Hepatocyte (in vitro differentiated cells): Measurements from ENCODE around the gene SH3TC2. TPM values are rescaled to one million over a fixed set of nuclear protein-coding genes. Genes with fewer than 3 reads are reported as not detected.

Experiments
- DNase-seq: peaks from one replicate; pipeline ENCODE4 v3.0.0-alpha.2; 2016; ENCODE audit warnings: low spot score
- H2AFZ ChIP-seq: fragments of 200-600 bp; sonication (generic); 2 replicates; pipeline ENCODE4 v1.6.0; 2016; ENCODE audit warnings: antibody characterized with exemption, mild to moderate bottlenecking
- H3K27ac ChIP-seq: fragments of 200-600 bp; sonication (generic); 2 replicates; pipeline ENCODE4 v1.5.1; 2016; ENCODE audit warnings: mild to moderate bottlenecking
- H3K27me3 ChIP-seq: fragments of 200-600 bp; sonication (generic); 2 replicates; pipeline ENCODE4 v1.6.1; 2016
- H3K36me3 ChIP-seq: fragments of 200-600 bp; sonication (generic); replicated peaks from 2 replicates; pipeline ENCODE4 v1.5.1; 2016; ENCODE audit warnings: low read depth; ENCODE audit not compliant: insufficient read depth
- H3K4me1 ChIP-seq: fragments of 200-600 bp; sonication (generic); 2 replicates; pipeline ENCODE4 v1.5.1; 2016; ENCODE audit warnings: mild to moderate bottlenecking, moderate library complexity; ENCODE audit not compliant: insufficient read depth
- H3K4me2 ChIP-seq: fragments of 200-600 bp; sonication (generic); 2 replicates; pipeline ENCODE4 v1.6.0; 2016
- H3K4me3 ChIP-seq: fragments of 200-600 bp; sonication (generic); 2 replicates; pipeline ENCODE4 v1.5.1; 2016; ENCODE audit warnings: mild to moderate bottlenecking
- H3K79me2 ChIP-seq: fragments of 200-600 bp; sonication (generic); 2 replicates; pipeline ENCODE4 v1.6.0; 2017; ENCODE audit warnings: mild to moderate bottlenecking
- H3K9me2 ChIP-seq: fragments of 200-600 bp; sonication (generic); replicated peaks from 2 replicates; pipeline ENCODE4 v1.6.0; 2017; ENCODE audit warnings: mild to moderate bottlenecking; ENCODE audit not compliant: insufficient read depth
- H3K9me3 ChIP-seq: fragments of 200-600 bp; sonication (generic); 2 replicates; pipeline ENCODE4 v1.5.1; 2016; ENCODE audit warnings: low read depth, mild to moderate bottlenecking
- H4K20me1 ChIP-seq: fragments of 200-600 bp; sonication (generic); 2 replicates; pipeline ENCODE4 v1.6.0; 2016; ENCODE audit warnings: mild to moderate bottlenecking; ENCODE audit not compliant: insufficient read depth, poor library complexity, severe bottlenecking
- EZH2 ChIP-seq: fragments of 200-600 bp; sonication (generic); IDR thresholded peaks from 2 replicates; pipeline ENCODE4 v1.6.1; 2016; ENCODE audit warnings: antibody characterized with exemption, mild to moderate bottlenecking, borderline replicate concordance
- EZH2phosphoT487 ChIP-seq: fragments of 200-600 bp; sonication (generic); IDR thresholded peaks from one replicate; pipeline ENCODE4 v1.6.1; 2018; ENCODE audit warnings: antibody characterized with exemption, mild to moderate bottlenecking, low read depth, moderate library complexity; ENCODE audit not compliant: unreplicated experiment, severe bottlenecking
- WGBS: methylation state at CpG from one replicate; pipeline ENCODE4 v1.1.6; 2016; ENCODE audit warnings: low lambda C conversion rate; ENCODE audit errors: missing lambda C conversion rate; 5-methylcytosine and 5-hydroxymethylcytosine counted together
- polyA plus RNA-seq: library from polyadenylated mRNA; unstranded; fragments of >200 nt; fragmentation: Nextera tagmentation; extraction: Ambion mirVana; gene quantifications from 2 replicates; pipeline ENCODE4 v1.2.1, GENCODE V29; 2016
- total RNA-seq: library from RNA; depleted of rRNA; stranded (reverse); fragments of >200 nt; gene quantifications from 2 replicates; pipeline ENCODE4 v1.2.3, GENCODE V29; 2014
- TF ChIP-seq, protein P1 (sequence below): fragments of 200-600 bp; sonication (generic); IDR thresholded peaks from 2 replicates; pipeline ENCODE4 v1.5.1; 2016; ENCODE audit warnings: antibody characterized with exemption, mild to moderate bottlenecking; ENCODE audit not compliant: poor library complexity

Gene SH3TC2
- total and polyA plus RNA-seq, 2 experiments from 2014 or later: 2.2 to 3.5 TPM

DNA sequence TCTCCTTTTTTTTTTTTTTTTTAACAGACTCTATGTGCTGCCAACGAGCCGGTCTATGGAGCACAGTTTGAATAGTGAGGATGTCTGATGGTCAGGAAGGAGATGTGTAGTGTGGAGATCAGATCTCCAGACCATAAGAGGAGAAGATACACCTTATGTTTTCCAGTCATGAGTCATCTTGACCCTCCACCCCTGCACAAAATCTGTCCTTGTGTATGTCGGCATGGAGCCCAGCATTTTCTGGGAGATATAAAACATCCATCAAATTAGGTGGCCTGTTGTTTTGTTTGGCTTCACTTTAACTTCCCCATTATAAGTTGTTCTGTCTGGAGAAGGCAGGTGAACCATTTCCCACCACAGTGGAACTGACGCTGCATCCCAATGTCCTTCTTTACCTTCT, 19.2 kb downstream of the SH3TC2 start:
- Histone ChIP-seq H3K27ac (no peak overlapping the region), H3K36me3 (no peaks in the 10 kb centered on the region), H3K9me2 (no peaks in the 10 kb centered on the region), H3K27me3 (no peaks in the 10 kb centered on the region), H3K79me2 (no peaks in the 10 kb centered on the region), H3K4me2 (no peak overlapping the region), H3K9me3 (no peaks in the 10 kb centered on the region), H2AFZ (no peak overlapping the region), H3K4me1 (no peaks in the 10 kb centered on the region), H4K20me1 (no peaks in the 10 kb centered on the region), H3K4me3 (no peak overlapping the region)
- TF ChIP-seq, protein P1, sequence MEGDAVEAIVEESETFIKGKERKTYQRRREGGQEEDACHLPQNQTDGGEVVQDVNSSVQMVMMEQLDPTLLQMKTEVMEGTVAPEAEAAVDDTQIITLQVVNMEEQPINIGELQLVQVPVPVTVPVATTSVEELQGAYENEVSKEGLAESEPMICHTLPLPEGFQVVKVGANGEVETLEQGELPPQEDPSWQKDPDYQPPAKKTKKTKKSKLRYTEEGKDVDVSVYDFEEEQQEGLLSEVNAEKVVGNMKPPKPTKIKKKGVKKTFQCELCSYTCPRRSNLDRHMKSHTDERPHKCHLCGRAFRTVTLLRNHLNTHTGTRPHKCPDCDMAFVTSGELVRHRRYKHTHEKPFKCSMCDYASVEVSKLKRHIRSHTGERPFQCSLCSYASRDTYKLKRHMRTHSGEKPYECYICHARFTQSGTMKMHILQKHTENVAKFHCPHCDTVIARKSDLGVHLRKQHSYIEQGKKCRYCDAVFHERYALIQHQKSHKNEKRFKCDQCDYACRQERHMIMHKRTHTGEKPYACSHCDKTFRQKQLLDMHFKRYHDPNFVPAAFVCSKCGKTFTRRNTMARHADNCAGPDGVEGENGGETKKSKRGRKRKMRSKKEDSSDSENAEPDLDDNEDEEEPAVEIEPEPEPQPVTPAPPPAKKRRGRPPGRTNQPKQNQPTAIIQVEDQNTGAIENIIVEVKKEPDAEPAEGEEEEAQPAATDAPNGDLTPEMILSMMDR: no peak
- TF ChIP-seq EZH2 (no peak), EZH2phosphoT487 (no peak)
- 96% methylated on average over 4 of the region's 4 CpGs for WGBS
- DNase-seq: no peak

DNA sequence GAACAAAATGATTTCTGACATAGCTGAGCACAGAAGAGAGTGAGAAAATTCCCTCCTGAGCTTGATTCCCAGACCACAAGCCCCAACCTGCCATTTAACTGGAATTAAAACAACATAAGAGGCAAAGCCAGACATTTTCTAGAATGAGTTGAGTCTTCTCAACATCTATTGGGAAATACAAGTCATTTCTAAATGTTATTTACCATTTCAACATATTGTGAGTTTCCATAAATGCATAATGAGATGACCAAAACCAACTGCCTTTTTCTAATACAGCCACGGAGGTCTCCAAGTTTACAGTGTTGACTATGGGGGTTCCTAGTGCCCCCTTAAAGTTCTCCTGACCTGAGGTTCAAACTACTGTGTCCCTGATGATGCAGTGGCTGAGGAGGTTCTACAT, 20.0 kb downstream of the SH3TC2 start:
- WGBS: 83% methylated on average over 1 of the region's 1 CpG
- Histone ChIP-seq H3K36me3 (no peaks in the 10 kb centered on the region), H3K9me3 (no peaks in the 10 kb centered on the region), H3K27ac (no peak overlapping the region), H2AFZ (no peak overlapping the region), H3K4me1 (no peaks in the 10 kb centered on the region), H3K27me3 (no peaks in the 10 kb centered on the region), H3K79me2 (no peaks in the 10 kb centered on the region), H3K4me2 (no peak overlapping the region), H3K9me2 (no peaks in the 10 kb centered on the region), H3K4me3 (no peak overlapping the region), H4K20me1 (no peaks in the 10 kb centered on the region)
- DNase-seq: no peak
- TF ChIP-seq EZH2: no peak
- TF ChIP-seq, protein P1: no peak
- TF ChIP-seq EZH2phosphoT487: no peak

DNA sequence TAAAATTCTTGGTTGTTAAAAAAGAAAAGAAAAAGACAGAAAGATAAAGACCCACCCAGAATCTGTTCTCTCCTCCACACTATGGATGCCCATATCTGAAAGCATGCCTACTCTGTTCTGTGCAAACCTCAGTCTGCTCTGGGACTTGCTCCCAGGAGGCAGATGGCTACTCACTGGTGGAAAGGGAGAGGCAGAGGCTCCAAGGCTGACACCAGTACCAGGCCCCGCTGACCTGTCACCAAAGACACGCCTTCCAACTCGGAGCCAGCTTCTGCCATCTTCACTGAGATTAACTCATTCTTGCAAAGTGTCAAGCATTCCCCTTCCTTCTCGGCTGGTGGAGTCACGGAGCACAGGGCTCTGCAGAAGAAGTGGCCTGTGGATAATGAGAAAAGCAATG, 21.6 kb downstream of the SH3TC2 start:
- Histone ChIP-seq H3K79me2 (no peaks in the 10 kb centered on the region), H3K4me3 (no peak overlapping the region), H3K36me3 (no peaks in the 10 kb centered on the region), H3K9me3 (no peaks in the 10 kb centered on the region), H3K9me2 (no peaks in the 10 kb centered on the region), H3K4me1 (no peaks in the 10 kb centered on the region), H3K4me2 (no peak overlapping the region), H3K27ac (no peak overlapping the region), H2AFZ (no peak overlapping the region), H4K20me1 (no peaks in the 10 kb centered on the region), H3K27me3 (no peaks in the 10 kb centered on the region)
- TF ChIP-seq EZH2: no peak
- WGBS: 86% methylated on average over 5 of the region's 5 CpGs
- DNase-seq: no peak

DNA sequence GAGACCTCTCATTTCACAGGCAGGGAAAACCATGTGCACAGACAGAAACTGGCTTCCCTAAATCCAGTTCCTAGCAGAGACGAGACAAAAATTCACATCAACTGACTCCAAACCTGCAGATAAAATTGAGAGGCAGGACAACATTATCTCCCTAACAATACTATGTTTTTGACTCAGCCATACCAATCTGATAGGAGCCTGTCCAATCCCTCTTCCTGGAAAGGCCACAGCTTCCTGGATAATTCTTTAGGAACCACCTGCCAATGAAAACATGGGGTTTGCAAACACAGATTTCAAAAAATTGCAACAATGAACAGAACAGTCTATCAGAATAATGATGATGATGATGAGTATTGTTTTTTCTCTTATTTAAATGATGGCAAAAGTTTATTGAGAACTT, 22.4 kb downstream of the SH3TC2 start:
- Histone ChIP-seq H2AFZ (no peak overlapping the region), H3K9me2 (no peaks in the 10 kb centered on the region), H3K27ac (no peak overlapping the region), H3K4me1 (no peaks in the 10 kb centered on the region), H3K4me3 (no peak overlapping the region), H3K9me3 (no peaks in the 10 kb centered on the region), H3K27me3 (no peaks in the 10 kb centered on the region), H4K20me1 (no peaks in the 10 kb centered on the region), H3K79me2 (no peaks in the 10 kb centered on the region), H3K4me2 (no peak overlapping the region), H3K36me3 (no peaks in the 10 kb centered on the region)
- TF ChIP-seq EZH2 (no peak), EZH2phosphoT487 (no peak)
- TF ChIP-seq, protein P1: no peak
- DNase-seq: no peak
- WGBS: 89% methylated on average over 1 of the region's 1 CpG
